Suprapubic skin (tissue), 4 donors: ENCODE results near the gene ZNF296.

Experiments used
- CTCF ChIP-seq, 2 donors: fragments of 200-600 bp in 1 of 2; fragments of 450-650 bp in 1 of 2; sonication (generic) in 1 of 2; IDR thresholded peaks; one replicate each; pipeline ENCODE4 v1.5.1; 2016 to 2019; ENCODE audit warnings: antibody characterized with exemption in 2 of 2, mild to moderate bottlenecking in 1 of 2, moderate library complexity in 1 of 2
- POLR2A ChIP-seq, 2 donors: fragments of 450-650 bp; IDR thresholded peaks; one replicate each; pipeline ENCODE4 v1.6.1; 2017; ENCODE audit warnings: antibody characterized with exemption in 2 of 2, mild to moderate bottlenecking in 2 of 2, moderate library complexity in 2 of 2
- POLR2AphosphoS5 ChIP-seq, 3 donors: sonication (generic); formaldehyde crosslinking; IDR thresholded peaks; one replicate each; pipeline ENCODE4 v1.6.1; 2017; ENCODE audit warnings: antibody characterized with exemption in 3 of 3

- TF ChIP-seq POLR2A (IDR thresholded peaks at IDR 0.05) (no peak), CTCF (IDR thresholded peaks at IDR 0.05) (no peak), POLR2AphosphoS5 (IDR thresholded peaks at IDR 0.05) (no peak)
Observed at GRCh38 chr19:45115809-45116615, 39.7 kb upstream of the ZNF296 start.
